A673 (cell line): Measurements from ENCODE around the gene NUDT4B. TPM values are rescaled to one million over a fixed set of nuclear protein-coding genes. Genes with fewer than 3 reads are reported as not detected.

Experiments
- total RNA-seq: library from RNA; stranded (reverse); gene quantifications from 2 replicates; pipeline ENCODE4 v1.2.3, GENCODE V29; 2021

The NUDT4B gene
- total RNA-seq, 1 experiment from 2014 or later = not detected

Other genes starting within 250 kb of the NUDT4B start
- gene NBPF14, start 152.8 kb upstream of the NUDT4B start, total RNA-seq = 22.0 and 22.3 TPM in 2 replicates
- gene PDE4DIP, start 95.7 kb downstream of the NUDT4B start, total RNA-seq = 61.8 and 68.7 TPM in 2 replicates